ENCODE data around the gene FAM50B. TPM values are rescaled to one million over a fixed set of nuclear protein-coding genes. Genes with fewer than 3 reads are reported as not detected.

The FAM50B gene
- total and polyA plus RNA-seq, 2 of the 13 experiments (the other 11 are each of a cell fraction or from before 2014, with no cell fraction given) = 0.05 TPM; not detected in 1

DNA sequence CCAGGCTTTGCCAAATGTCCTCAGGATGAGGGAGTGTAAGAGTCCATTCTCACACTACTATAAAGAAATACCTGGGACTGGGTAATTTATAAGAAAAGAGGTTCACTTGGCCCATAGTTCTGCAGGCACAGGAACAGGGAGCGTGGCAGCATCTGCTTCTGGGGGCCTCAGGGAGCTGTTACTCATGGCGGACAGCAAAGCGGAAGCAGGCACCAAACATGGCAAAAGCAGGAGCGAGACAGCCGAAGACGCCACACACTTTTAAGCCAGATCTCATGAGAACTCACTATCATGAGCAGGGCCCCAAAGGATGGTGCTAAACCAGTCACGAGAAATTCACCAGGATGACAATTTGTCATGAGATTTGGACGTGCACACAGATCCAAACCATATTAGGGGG lies 22.8 kb downstream of the FAM50B start:
- H3K36me3 ChIP-seq (replicated peaks in 1 of 2; ENCODE audit: control insufficient read depth in 1 of 2, insufficient read depth in 2 of 2, low read length in 2 of 2) = no peaks in the 10 kb centered on the region
- peak overlapping the region; percentile 79 for H3K27ac ChIP-seq (ENCODE audit: extremely low read length, insufficient read depth, low read length)
- no peak for ATAC-seq
- intact Hi-C loops (cut with micrococcal nuclease; ENCODE audit: unreplicated experiment) = loop anchor here (5.0 kb wide), 1 partner anchor 35 kb away; no protein-coding TSS in a partner anchor
- H3K9ac ChIP-seq (ENCODE audit: insufficient read depth, low read depth, low read length) = no peak overlapping the region
- no peak for FAIRE-seq
- peaks cover 68% of the 10 kb centered on the region for H3K4me1 ChIP-seq (ENCODE audit: insufficient read depth, low read length)
- no peak overlapping the region for H3K4me3 ChIP-seq (replicated peaks in 1 of 3; ENCODE audit: insufficient read depth in 1 of 3, low read depth in 2 of 3, low read length in 3 of 3)
- in situ Hi-C loops (cut with HindIII; ENCODE audit: extremely low pct_ligation_motif_present, low pct_unique_long_range_greater_than_20kb) = no loop called here
- ChIA-PET CTCF (ENCODE audit: low intra/inter-chr PET ratio, low total read pairs) (no interaction called here), POLR2A (interaction anchor here (0.9 to 2.9 kb wide), 8 partner anchors 9 to 83 kb away, joined by 3 to 21 read pairs (median 4); no protein-coding TSS in a partner anchor)
- no TSS peak for BruUV-seq (replicated peaks)
- H2AFZ ChIP-seq (ENCODE audit: low read length) = no peak overlapping the region
- WGBS (ENCODE audit: low lambda C conversion rate) = 96% methylated on average over 8 of the region's 8 CpGs
- no peaks in the 10 kb centered on the region for H3K9me3 ChIP-seq (ENCODE audit: low read length)
- no peak for DNase-seq (ENCODE audit: low spot score)
- no peaks in the 10 kb centered on the region for H4K20me1 ChIP-seq (ENCODE audit: insufficient read depth, low read length)
- H3K79me2 ChIP-seq (ENCODE audit: insufficient read depth, low read length) = no peaks in the 10 kb centered on the region
- no peaks in the 10 kb centered on the region for H3K27me3 ChIP-seq (ENCODE audit: control insufficient read depth in 1 of 2, insufficient read depth in 2 of 2, low read length in 2 of 2)
- H3K4me2 ChIP-seq (ENCODE audit: low read depth, low read length) = peak overlapping the region; percentile 1; the same call in 1 of the 2 replicates
- TF ChIP-seq ZKSCAN5 (CRISPR knock-in tag; IDR thresholded peaks at IDR 0.05) = no peak
- no peak for TF ChIP-seq ZNF20 (CRISPR knock-in tag; IDR thresholded peaks at IDR 0.05)
- TF ChIP-seq ZBTB7A (CRISPR knock-in tag; IDR thresholded peaks at IDR 0.05) = 0 out of 2 replicates have a peak, but pooled peaks have one; percentile 31
- no peak for TF ChIP-seq ZNF629 (CRISPR knock-in tag; conservative IDR thresholded peaks at IDR 0.05)
- TF ChIP-seq MIER2 (CRISPR knock-in tag; IDR thresholded peaks at IDR 0.05) = no peak
- TF ChIP-seq ZNF484 (CRISPR knock-in tag; IDR thresholded peaks at IDR 0.05; ENCODE audit: borderline replicate concordance, low read depth) = no peak
- TF ChIP-seq ZNF317 (CRISPR knock-in tag; IDR thresholded peaks at IDR 0.05) = no peak
- TF ChIP-seq, protein P1, sequence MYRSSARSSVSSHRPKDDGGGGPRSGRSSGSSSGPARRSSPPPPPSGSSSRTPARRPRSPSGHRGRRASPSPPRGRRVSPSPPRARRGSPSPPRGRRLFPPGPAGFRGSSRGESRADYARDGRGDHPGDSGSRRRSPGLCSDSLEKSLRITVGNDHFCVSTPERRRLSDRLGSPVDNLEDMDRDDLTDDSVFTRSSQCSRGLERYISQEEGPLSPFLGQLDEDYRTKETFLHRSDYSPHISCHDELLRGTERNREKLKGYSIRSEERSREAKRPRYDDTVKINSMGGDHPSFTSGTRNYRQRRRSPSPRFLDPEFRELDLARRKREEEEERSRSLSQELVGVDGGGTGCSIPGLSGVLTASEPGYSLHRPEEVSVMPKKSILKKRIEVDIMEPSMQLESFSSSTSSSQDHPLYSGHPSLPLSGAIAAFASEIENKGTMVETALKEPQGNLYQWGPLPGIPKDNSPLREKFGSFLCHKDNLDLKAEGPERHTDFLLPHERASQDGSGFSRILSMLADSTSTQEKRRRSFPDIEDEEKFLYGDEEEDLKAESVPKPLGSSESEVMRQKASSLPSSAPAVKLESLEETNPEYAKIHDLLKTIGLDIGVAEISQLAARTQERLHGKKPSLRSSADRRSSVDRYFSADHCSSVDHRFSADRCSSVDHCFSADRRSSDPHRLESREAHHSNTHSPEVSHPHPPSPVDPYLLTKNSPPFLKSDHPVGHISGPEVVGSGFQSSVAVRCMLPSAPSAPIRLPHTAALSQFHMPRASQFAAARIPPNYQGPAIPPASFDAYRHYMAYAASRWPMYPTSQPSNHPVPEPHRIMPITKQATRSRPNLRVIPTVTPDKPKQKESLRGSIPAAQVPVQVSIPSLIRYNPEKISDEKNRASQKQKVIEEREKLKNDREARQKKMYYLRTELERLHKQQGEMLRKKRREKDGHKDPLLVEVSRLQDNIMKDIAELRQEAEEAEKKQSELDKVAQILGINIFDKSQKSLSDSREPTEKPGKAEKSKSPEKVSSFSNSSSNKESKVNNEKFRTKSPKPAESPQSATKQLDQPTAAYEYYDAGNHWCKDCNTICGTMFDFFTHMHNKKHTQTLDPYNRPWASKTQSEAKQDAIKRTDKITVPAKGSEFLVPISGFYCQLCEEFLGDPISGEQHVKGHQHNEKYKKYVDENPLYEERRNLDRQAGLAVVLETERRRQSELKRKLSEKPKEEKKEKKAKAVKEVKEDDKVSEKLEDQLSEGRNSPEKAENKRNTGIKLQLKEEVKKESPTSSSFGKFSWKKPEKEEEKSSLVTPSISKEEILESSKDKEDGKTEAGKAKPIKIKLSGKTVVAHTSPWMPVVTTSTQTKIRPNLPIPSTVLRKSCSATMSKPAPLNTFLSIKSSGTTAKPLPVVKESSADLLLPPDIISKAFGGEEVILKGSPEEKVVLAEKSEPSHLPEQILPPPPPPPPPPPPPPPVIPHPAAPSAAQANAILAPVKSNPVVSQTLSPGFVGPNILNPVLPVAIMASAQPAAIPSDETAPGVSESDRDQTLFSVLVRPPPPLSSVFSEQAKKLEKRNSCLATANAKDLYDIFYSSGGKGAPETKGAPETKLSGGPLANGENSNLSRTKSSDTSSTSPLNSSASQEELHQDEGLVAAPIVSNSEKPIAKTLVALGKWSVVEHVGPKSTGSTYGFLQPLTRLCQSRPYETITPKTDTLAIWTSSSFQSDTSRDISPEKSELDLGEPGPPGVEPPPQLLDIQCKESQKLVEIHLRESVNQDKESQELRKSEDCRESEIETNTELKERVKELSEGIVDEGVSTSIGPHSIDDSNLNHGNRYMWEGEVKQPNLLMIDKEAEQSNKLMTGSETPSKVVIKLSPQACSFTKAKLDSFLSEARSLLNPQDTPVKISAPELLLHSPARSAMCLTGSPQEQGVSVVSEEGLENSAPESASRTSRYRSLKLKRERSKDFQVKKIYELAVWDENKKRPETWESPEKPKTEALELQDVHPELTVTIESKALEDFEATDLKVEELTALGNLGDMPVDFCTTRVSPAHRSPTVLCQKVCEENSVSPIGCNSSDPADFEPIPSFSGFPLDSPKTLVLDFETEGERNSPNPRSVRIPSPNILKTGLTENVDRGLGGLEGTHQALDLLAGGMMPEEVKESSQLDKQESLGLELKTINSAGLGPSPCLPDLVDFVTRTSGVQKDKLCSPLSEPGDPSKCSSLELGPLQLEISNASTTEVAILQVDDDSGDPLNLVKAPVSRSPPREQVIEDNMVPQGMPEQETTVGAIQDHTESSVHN (CRISPR knock-in tag; IDR thresholded peaks at IDR 0.05) = no peak
- TF ChIP-seq, protein P2, sequence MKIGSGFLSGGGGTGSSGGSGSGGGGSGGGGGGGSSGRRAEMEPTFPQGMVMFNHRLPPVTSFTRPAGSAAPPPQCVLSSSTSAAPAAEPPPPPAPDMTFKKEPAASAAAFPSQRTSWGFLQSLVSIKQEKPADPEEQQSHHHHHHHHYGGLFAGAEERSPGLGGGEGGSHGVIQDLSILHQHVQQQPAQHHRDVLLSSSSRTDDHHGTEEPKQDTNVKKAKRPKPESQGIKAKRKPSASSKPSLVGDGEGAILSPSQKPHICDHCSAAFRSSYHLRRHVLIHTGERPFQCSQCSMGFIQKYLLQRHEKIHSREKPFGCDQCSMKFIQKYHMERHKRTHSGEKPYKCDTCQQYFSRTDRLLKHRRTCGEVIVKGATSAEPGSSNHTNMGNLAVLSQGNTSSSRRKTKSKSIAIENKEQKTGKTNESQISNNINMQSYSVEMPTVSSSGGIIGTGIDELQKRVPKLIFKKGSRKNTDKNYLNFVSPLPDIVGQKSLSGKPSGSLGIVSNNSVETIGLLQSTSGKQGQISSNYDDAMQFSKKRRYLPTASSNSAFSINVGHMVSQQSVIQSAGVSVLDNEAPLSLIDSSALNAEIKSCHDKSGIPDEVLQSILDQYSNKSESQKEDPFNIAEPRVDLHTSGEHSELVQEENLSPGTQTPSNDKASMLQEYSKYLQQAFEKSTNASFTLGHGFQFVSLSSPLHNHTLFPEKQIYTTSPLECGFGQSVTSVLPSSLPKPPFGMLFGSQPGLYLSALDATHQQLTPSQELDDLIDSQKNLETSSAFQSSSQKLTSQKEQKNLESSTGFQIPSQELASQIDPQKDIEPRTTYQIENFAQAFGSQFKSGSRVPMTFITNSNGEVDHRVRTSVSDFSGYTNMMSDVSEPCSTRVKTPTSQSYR (CRISPR knock-in tag; IDR thresholded peaks at IDR 0.05; ENCODE audit: borderline replicate concordance) = no peak
- TF ChIP-seq, protein P3, sequence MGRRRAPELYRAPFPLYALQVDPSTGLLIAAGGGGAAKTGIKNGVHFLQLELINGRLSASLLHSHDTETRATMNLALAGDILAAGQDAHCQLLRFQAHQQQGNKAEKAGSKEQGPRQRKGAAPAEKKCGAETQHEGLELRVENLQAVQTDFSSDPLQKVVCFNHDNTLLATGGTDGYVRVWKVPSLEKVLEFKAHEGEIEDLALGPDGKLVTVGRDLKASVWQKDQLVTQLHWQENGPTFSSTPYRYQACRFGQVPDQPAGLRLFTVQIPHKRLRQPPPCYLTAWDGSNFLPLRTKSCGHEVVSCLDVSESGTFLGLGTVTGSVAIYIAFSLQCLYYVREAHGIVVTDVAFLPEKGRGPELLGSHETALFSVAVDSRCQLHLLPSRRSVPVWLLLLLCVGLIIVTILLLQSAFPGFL (CRISPR knock-in tag; IDR thresholded peaks at IDR 0.05) = no peak
- no peak for TF ChIP-seq ZNF792 (CRISPR knock-in tag; IDR thresholded peaks at IDR 0.05)
- TF ChIP-seq ZSCAN29 (CRISPR knock-in tag; conservative IDR thresholded peaks at IDR 0.05) = no peak
- TF ChIP-seq CENPBD1 (CRISPR knock-in tag; IDR thresholded peaks at IDR 0.05; ENCODE audit: borderline replicate concordance, low read depth) = no peak

Data from HepG2 (cell line).